ENCODE data around the gene LOXHD1.

The LOXHD1 gene

DNA sequence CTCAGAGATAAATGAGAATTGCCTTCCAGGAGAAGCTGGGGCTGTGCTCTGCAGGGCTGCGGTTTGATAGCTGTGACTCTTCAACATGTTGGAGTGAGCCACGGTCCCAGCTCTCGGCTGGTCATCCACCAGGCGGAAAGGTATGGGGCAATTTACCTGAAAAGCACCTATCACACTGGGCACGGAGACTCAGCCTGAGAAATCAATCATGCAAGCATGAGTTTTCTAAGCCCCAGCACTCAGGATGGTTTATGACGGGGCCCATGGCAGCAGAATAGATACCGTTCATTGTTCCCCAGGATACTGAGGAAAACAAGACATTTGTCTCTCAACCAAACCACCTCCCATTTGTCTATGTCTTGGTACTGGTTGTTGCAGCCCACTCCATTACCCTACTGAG, 83.9 kb downstream of the LOXHD1 start:
- no peak for DNase-seq

DNA sequence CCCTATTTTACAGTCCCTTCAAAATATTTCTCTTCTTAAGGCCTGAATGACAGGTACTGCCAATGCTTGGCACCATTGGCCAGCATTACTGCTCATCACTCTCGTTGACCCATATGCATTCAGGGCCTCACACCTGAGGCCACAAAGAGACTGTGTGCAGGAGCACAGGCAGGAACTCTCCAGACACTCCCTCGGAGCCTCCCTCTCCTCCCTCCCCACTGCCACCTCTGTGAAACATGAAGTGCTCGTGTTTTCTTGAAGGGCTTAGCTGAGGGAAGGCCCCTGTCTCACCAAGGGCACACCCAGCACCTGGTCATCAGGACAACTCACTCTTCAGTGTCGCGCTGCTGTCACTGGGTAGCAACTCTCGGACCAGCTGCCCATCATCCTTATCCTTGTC, 85.3 kb downstream of the LOXHD1 start:
- DNase-seq: no peak

DNA sequence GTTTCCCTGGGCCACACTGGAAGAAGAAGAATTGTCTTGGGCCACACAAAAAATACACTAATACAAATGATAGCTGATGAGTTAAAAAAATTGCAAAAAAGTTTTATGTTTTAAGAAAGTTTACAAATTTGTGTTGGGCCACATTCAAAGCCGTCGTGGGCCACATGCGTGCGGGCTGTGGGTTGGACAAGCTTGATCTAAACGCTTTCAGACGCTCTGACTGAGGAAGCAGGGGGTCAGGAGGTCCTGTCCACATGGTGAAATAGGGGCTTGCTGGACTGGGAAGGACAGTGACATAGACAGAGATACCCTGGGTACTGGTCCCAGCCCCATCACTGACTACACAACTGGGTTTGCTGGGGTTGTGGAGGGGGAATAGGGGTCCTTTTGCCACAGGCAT, 86.4 kb downstream of the LOXHD1 start:
- DNase-seq: no peak

DNA sequence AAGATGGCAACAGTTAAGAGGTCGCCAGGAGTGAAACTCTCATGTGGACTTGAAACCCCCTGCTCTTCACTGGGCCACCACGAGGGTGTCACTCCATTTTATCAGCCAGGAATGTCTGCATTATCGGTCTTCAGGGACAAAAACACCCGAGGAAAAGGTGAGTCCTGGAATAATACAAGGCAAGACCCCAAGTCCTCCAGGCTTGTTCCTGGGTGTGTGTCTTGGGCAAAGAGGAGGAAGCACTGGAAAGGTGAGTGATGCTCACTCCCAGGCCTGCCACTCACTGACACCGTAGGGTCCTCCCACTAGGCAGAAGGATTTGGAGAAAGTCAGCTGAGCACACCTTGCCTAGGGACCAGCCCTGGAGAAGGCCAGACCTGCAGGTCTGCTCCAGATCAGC, 86.9 kb downstream of the LOXHD1 start:
- no peak for DNase-seq

DNA sequence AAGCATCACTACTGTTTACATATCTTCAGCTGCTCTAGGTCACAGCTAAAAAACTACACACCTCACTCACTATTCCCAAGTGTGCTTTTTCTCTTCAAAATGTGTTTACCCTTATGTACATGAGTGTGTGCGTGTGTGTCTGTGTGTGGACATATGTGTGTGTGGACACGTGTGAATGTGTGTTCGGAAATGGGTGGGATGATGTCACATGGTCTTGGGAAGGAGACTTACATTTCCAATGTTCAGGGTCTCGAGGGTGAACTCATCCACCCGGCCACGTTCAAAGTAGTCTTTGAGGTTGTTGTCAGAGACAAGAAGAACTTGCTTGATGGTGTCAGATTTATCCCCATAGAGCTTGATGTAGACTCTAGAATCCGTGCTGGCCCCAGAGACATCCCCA, 87.8 kb downstream of the LOXHD1 start:
- DNase-seq: no peak

DNA sequence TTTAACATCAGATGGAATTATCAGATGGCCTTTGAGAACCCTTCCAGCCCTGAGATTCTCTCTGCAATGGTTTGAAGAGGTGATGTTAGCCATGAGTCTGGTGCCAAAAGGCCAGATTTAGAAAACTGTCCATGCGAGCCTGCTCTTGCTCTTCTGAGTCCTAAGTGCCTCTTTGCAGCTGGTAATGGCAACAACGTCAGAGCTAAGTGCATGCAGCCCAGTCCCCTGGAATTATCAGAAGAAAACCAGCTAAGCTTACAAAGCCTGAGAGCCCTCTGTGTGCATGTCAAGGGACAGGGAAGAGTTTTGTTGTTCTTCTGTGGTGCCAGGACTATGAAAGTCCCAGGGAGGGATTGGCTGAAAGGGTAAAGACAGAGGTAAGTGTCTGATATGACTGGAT, 89.8 kb downstream of the LOXHD1 start:
- no peak for DNase-seq

DNA sequence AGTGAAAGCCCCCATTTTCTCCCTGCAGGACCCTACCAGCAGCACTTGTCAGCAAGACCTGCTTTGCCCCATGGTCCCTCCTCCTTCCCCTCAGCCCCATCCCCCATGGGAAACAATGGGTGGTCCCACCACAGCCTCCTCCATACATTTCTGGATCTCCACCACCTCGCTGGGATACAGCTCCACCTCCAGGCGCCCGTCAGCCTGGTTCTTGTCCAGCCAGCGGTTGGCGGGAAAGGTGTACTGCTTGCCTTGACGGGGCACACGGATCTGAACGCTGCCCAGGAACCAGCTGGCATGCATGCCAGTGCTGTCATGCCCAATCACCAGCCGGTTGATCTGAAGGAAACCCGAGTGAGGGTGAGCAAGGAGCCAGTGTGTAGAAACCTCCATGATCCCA, 90.9 kb downstream of the LOXHD1 start:
- DNase-seq: no peak

DNA sequence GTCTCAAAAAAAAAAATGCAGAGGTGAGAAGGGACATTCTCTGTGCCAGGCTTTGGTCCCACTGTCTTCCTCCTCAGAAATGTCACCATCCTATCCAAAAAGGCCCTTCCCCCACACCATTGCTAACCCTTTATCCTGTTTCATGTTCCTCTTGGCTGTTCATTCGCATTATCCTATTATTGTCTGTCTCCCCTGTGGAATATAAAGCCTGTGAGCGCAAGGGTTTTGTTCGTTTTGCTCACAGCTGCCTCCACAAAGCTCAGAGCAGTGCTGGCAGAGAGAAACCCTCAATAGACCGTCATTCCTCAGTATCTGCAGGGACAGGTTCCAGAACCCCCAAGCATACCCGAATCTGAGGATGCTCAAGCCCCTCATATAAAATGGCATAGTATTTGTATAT, 91.8 kb downstream of the LOXHD1 start:
- no peak for DNase-seq

DNA sequence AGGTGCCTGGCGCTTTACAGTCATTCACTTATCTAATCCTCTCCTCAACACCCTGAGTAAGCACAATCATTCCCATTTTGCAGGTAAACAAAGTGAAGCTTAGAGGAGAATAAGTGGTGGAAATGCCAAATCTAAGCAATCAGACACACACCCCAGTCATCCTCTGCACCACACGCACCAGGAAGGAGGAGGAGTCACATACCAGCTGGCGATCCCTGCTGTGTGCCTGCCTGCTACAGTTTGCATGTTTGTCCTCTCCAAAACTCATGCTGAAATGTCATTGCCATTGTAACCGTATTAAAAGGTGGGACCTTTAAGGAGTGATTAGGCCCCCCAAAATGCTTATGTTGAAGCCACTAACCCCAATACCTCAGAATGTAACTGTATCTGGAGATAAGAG, 93.7 kb downstream of the LOXHD1 start:
- DNase-seq: no peak

DNA sequence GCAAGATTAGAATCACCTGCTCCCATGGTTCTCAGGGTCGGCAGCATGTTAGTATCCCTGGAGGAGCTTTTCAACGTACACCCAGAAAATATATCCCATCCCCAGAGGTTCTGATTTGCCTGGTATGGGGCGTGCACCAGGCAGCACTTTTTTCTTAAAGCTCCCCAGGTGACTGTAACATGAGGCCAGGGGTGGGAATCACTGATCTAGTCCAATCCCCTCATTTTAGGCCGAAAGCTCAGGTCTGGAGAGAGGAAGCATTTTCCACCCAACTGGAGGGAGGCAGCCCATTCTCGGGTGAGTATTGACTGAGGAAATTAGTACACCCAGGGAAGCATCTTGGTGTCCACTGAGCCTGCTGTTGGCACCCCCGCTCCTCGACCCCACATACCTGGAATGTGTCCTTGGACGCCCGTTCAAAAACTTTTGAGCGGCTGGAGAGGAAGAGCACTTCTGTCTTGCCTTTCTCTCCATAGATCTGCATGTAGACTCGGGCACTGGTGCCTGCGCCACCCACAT, 94.3 kb downstream of the LOXHD1 start:
- no peak for DNase-seq

DNA sequence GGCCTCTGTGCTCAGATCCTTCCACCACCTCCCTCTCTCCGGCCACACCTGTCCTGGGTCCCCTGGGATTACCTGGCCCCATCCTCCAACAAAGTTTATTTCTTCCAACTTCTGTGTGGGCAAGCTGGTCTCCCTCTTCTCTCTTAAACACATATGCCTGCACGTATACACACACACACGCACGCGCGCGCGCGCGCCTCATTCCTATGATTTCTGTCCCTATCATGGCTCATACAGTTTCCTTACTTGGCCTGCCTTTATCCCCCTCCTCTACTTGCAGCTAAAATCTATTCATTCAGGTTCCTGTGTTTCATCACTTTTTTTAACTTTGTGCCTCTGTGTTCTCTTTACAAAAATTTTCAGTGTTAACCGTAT, 96.4 kb downstream of the LOXHD1 start:
- DNase-seq: no peak

DNA sequence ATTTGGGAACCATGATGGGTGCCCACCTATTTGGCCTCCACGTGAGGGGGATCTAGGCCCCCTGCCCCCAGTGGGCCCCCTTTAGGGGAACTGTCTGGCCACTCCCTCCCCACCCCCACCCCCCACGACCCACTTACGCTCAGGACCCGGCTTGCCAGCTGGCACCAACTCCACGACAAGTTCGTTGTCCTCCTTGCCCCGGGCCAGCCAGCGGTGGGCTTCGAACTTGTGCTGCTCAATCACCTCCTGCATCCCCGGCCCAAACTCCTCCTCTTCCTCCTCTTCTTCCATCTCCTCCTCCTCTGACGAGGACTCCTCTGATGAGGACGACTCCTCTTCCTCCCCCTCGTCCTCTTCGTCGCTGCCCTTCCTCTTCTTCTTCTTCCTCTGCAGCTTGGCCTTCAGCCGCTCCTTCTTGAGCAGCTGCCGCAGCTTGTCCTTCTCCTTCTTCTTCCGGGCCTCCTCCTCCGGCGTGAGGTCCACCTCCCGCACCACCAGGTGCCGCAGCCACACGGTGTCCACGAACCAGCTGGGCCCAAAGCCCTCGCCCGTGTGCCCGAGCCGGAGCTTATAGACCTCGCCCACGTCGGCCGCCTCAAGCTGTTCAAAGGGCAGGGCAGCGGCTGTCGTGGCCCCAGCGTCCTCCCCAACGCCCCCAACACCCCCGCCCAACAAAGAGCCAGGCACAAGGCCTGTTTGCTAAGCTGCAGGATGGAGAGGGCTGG, 96.9 kb downstream of the LOXHD1 start:
- no peak for DNase-seq

DNA sequence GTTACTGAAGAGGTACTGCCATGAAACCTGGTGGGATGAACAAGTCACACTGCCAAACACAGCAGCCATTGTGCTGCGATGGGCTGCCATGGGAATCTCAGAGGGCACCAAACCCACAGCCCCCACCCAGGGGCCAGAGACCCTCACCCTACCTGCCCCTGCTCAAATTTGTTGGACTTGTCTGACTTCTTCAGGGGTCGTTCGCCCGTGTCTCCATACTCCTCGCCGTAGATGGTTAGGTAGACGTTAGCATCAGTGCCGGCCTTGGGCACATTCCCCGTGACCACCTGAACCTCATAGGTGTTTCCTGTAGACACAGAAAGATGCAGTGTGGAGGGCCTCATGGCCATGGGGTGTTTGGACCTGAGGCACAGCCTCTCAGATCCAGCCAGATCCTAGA, 97.7 kb downstream of the LOXHD1 start:
- DNase-seq: no peak

DNA sequence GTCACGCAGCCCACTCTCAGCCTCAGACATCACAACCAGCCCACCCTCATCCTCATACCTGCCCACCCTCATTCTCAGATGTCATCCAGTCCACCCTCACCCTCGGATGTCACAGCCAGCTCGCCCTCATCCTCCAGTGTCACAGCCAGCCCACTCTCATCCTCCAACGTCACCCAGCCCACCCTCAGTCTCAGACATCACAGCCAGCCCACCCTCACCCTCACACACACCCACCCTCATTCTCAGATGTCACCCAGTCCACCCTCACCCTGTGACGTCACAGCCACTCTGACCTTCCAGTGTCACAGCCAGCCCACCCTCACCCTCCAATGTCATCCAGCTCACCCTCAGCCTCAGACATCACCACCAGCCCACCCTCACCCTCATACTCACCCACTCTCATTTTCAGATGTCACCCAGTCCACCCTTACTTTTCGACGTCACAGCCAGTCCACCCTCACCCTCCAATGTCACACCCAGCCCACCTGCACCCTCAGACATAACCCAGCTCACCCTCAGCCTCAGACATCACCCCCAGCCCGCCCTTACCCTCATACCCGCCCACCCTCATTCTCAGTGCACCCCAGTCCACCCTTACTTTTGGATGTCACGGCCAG, 100.3 kb downstream of the LOXHD1 start:
- DNase-seq: no peak

DNA sequence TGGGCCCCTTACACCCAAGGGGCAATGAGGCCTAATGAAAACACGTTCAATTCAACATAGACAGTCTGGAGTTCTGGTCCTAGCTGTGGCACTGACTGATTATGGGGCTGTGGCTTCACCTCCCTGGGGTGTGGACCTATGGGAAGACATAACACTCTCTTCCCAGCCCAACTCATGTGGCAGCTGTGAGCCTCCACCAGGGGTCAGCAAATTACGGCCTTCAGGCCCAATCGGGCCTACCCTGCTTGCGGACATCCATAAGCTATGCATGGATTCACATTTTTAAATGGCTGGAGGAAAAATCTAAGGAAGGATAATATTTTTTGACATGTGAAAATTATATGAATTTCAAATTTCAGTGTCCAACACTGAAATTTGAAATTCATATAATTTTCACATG, 101.3 kb downstream of the LOXHD1 start:
- DNase-seq: no peak

DNA sequence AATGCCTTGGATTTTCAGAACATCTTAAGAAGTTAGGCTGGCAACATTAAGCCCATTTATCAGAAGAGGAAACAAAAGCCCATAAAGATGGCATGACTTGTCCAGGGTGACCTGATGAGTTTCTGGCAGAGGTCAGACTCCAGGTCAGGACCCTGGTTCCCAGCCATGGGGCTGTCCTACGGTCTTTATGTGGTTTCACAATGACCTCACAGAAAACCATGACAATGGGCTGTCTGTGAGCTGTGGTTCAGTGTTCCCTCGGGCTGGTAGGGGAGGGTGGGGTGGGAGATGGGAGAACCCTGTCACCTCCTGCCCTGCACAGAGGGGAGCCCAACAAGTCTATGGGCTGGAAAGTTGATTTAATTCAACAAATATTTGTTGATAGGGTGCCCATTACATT, 101.8 kb downstream of the LOXHD1 start:
- DNase-seq: no peak

DNA sequence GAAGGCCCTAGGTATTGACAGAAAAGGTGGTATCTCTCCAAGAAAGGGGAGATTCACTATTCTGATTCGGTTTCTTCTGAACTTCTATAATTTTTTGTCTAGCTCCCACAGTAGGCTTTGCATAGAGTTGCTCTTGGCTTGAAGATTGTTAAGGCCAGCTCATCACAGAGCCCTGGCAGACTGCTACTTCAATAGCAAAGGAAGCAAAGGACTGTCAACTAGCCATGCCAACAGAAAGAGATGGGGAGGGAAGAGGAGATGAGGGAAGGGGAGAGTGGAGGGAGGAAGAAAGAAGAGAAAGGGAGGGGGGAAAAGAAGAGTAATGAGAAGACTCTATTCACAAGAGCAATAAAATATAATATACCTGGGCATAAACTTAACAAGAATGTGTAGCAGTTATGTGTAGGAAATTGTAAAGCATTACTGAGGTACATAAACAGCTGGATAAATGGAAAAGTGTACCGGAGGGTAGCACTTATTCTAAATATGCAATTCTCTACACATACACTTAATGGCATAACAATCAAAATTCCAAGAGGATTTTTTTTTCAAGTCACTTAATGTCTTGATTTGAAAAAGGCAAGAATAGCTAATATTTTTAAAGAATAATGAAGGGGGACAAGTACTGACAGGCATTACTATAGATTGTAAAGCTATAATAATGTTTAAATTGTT, 102.5 kb downstream of the LOXHD1 start:
- DNase-seq: no peak

DNA sequence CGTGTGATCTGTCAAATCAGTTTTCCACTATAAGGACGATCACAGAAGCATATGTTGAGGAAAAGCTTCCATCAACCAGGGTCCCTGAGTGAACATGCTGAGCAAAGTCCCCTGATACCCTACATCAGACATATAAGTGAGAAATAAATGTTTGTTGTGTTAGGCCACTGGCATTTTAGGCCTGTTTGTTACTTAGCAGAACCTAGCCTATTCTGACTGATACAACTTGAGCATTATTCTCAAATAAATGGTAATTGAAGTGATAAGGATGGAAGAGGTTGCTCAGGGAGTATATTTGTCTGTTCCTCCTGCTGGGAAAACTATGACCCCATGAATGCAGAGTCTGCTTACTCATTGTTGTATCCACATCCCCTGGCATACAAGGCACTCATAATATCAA, 106.4 kb downstream of the LOXHD1 start:
- no peak for DNase-seq

DNA sequence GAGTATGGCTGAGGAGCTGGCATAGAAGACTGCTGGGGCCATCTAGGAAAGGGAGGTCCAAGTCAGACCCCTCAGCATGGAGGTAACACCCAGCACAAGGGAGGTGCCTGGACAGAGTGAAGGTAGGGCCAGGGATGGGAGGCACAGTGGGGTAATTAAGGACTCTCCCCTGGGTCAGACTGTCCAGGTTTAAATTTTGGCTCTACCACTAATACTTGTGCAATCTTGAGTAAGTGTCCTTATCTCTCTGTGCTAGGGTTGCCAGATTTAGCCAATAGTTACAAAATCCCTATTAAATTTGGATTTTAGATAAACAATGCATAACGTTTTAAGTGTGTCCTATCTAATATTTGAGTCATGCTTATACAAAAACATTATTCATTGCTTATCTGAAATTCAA, 109.5 kb downstream of the LOXHD1 start:
- no peak for DNase-seq

DNA sequence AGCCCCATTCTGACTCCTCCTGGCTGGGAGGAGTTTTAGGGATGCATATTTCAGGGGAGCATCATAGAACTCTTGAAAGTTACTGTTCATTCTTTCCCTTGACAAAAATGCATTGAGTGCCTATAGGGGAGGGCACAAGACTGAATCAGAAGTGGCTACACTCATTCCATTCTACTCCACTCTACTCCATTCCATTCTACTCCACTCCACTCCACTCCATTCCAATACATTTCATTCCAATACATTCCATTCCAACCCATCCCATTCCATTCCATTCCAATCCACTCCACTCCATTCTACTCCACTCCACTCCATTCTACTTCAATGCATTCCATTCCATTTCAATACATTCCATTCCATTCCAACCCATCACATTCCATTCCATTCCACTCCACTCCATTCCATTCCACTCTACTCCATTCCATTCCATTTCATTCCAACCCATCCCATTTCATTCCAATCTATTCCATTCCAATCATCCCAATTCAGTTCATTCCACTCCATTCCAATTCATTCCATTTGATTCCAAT, 110.8 kb downstream of the LOXHD1 start:
- no peak for DNase-seq

DNA sequence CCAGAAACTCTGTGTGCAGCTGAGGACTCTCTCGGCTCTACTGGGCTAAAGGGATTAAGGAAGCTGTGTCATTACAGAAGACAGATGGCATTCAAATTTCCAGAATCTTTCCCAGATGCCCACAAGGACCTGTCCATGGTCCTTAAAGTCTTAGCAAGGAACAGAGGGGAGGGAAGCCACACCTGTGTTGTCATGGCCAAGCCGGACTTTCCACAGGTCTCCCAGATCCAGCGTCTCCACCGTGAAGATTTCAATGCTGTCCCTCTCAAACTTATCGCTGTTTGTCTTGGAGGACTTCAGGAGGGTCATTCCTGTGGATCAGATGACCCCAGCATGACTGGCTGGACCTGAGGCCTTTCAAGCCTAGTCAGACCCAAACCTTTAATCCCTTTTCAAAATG, 114.5 kb downstream of the LOXHD1 start:
- no peak for DNase-seq

DNA sequence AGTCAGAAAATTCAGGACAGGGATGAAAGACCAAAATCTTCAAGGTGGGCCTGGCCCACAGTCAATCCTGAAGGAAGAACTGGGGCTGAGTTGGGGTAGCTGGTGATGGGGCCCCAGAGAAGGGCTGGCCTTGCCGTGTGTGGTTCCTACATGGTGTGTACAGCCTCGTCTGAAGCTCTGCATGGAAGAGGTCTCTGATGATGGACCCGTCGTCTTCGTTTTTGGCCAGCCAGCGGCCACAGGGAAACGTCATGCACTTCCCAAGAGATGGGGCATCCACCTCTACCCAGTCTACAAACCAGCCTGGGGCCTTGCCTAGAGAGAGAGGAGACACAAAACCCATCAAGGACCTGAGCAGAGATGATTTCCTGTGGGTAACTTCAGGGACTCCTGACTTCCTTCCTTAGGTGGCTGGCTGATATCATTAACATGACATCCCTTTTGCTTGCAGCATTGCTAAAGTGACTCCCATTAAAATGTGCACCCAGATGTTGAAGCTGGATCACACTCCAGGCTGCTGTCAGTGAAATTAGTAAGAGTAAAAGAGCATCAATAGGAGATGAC, 115.3 kb downstream of the LOXHD1 start:
- no peak for DNase-seq

DNA sequence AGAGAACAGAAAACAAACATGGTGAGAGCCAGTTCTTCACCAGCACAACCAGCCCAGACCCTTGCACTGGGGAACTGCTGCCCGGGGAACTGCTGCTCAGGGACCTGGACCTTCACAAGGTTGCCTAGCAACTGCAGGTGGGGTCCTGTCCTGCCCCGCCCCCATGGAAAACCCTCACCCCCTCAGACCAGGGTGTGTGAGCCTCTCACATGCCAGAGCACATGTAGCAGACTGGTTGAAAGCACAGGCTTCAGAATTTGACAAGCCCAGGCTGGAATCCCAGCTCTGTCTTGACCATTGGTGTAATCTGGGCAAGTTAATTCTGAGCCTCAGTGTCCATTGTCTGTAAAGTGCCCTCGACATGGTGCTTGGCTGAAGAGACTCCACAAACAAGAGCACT, 118.6 kb downstream of the LOXHD1 start:
- no peak for DNase-seq

Data from CD4-positive, alpha-beta T cell treated with Interleukin-4 for 4 hours (primary cell).